Osteocyte (in vitro differentiated cells): ENCODE results near the gene EBPL. TPM values are rescaled to one million over a fixed set of nuclear protein-coding genes. Genes with fewer than 3 reads are reported as not detected.

Experiments
- DNase-seq: peaks from one replicate; pipeline ENCODE4 v3.0.0; 2021; ENCODE audit warnings: mixed read lengths; ENCODE audit not compliant: unreplicated experiment; ENCODE audit errors: extremely low spot score
- H3K27ac Mint-ChIP-seq: one replicate; pipeline ENCODE4 v1.8.0; 2021; ENCODE audit warnings: mild to moderate bottlenecking, mixed read lengths; ENCODE audit not compliant: unreplicated experiment
- H3K27me3 Mint-ChIP-seq: one replicate; pipeline ENCODE4 v1.8.0; 2021; ENCODE audit warnings: mixed read lengths; ENCODE audit not compliant: unreplicated experiment
- H3K36me3 Mint-ChIP-seq: one replicate; pipeline ENCODE4 v1.8.0; 2021; ENCODE audit warnings: mixed read lengths; ENCODE audit not compliant: unreplicated experiment
- H3K4me1 Mint-ChIP-seq: one replicate; pipeline ENCODE4 v1.8.0; 2021; ENCODE audit warnings: mixed read lengths; ENCODE audit not compliant: unreplicated experiment
- H3K4me3 Mint-ChIP-seq: one replicate; pipeline ENCODE4 v1.8.0; 2021; ENCODE audit warnings: mild to moderate bottlenecking, moderate library complexity, mixed read lengths; ENCODE audit not compliant: unreplicated experiment
- H3K9me3 Mint-ChIP-seq: one replicate; pipeline ENCODE4 v1.8.0; 2021; ENCODE audit warnings: mixed read lengths; ENCODE audit not compliant: unreplicated experiment
- total RNA-seq: library from RNA; stranded (reverse); gene quantifications from 2 replicates; pipeline ENCODE4 v1.2.1, GENCODE V29; 2021
- TF ChIP-seq, protein P1 (sequence below): fragments of 200-600 bp; sonication (generic); IDR thresholded peaks from 2 replicates; pipeline ENCODE4 v1.5.0; 2021; ENCODE audit warnings: antibody characterized with exemption, mild to moderate bottlenecking, moderate library complexity

The EBPL gene
- total RNA-seq, 1 donor from 2014 or later, result 33.7 TPM

DNA sequence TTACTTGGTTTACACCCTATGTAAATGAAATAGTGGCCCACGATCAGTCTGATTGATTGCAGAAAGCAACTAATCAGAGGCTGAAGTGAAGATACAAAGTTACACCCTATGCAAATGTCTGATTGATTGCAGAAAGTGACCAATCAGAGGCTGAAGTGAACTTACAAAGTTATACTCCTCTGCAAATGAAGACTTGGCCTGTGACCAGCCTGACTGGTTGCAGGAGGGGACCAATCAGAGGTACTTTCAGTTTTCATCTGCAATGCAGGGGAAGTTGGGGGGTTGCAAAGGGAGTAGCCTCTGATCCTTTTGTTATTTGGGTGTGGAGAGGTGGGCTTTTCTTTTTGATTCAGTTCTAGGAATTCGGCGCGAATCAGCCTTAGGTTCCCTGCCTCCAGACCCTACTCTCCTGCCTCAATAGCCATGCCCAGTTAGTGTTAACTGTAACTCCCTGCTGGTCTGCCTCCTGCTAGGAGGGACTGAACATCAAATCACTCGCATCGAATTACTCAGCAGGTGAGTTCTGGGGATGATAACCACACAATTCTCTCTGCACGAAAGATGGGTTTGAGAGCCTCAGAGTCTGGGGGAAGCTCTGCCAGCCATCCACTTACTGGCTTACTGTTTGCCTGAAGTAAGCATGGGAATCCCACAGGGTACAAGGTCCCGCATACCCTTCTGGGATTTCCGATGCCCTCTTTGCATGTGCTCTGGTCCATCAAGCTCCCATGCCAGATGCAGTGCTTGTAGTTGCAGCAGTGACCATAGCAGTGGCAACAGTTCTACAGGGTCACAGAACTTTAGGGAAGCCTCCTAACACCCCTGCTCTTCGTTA, 55.5 kb downstream of the EBPL start:
- H3K27ac Mint-ChIP-seq, result no peak overlapping the region
- peaks cover 2% of the 10 kb centered on the region for H3K27me3 Mint-ChIP-seq
- H3K4me1 Mint-ChIP-seq, result no peaks in the 10 kb centered on the region
- H3K36me3 Mint-ChIP-seq, result no peaks in the 10 kb centered on the region
- no peak overlapping the region for H3K4me3 Mint-ChIP-seq
- no peak for DNase-seq
- H3K9me3 Mint-ChIP-seq, result no peaks in the 10 kb centered on the region
- TF ChIP-seq, protein P1, sequence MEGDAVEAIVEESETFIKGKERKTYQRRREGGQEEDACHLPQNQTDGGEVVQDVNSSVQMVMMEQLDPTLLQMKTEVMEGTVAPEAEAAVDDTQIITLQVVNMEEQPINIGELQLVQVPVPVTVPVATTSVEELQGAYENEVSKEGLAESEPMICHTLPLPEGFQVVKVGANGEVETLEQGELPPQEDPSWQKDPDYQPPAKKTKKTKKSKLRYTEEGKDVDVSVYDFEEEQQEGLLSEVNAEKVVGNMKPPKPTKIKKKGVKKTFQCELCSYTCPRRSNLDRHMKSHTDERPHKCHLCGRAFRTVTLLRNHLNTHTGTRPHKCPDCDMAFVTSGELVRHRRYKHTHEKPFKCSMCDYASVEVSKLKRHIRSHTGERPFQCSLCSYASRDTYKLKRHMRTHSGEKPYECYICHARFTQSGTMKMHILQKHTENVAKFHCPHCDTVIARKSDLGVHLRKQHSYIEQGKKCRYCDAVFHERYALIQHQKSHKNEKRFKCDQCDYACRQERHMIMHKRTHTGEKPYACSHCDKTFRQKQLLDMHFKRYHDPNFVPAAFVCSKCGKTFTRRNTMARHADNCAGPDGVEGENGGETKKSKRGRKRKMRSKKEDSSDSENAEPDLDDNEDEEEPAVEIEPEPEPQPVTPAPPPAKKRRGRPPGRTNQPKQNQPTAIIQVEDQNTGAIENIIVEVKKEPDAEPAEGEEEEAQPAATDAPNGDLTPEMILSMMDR, result no peak

DNA sequence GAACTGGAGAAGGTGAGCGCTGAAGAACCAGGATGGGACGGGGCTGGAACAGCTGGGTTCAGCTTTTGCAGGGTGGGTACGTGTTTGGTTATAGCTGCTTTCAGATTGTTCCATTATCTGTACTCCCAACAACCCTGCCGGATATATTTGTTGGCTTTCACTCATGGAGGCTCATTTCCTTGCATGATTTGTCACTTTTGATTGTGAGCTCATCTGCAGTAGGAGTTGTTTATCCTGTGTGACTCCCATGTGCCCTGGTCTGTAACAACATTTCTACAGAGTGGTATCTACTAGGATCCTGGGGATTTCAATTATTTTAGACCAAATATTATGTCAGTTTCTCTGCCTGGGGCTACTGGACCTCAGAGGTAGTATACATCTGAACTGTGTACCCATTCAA, 57.6 kb downstream of the EBPL start:
- no peaks in the 10 kb centered on the region for H3K4me1 Mint-ChIP-seq

DNA sequence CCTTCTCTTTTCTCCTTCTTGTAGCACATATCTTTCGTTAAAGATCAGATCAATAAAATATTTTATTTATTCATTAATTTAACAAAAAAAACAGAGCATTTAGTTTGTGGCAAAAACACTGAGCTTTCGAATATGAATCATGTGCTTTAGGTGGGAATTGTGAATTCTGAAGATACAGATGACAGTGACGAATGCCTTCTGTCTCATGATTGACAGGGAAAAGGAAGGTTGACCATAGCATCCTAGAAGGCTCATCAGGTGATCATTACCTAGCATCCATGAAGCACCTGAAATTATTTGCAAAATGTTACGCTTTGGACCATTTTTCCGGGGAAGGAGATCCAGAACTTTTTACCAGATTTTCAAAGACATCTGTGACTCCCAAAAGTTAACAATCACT, 59.1 kb downstream of the EBPL start:
- Mint-ChIP-seq H3K9me3 (no peaks in the 10 kb centered on the region), H3K36me3 (no peaks in the 10 kb centered on the region), H3K4me1 (no peaks in the 10 kb centered on the region), H3K4me3 (no peak overlapping the region), H3K27ac (no peak overlapping the region), H3K27me3 (peaks cover 2% of the 10 kb centered on the region)
- no peak for DNase-seq
- TF ChIP-seq, protein P1, result no peak

More for the DNA sequence above, 57.6 kb downstream of the EBPL start:
- TF ChIP-seq, protein P1, result no peak
- no peak overlapping the region for H3K27ac Mint-ChIP-seq
- no peaks in the 10 kb centered on the region for H3K9me3 Mint-ChIP-seq
- no peak for DNase-seq
- no peaks in the 10 kb centered on the region for H3K36me3 Mint-ChIP-seq
- no peak overlapping the region for H3K4me3 Mint-ChIP-seq
- peaks cover 2% of the 10 kb centered on the region for H3K27me3 Mint-ChIP-seq

DNA sequence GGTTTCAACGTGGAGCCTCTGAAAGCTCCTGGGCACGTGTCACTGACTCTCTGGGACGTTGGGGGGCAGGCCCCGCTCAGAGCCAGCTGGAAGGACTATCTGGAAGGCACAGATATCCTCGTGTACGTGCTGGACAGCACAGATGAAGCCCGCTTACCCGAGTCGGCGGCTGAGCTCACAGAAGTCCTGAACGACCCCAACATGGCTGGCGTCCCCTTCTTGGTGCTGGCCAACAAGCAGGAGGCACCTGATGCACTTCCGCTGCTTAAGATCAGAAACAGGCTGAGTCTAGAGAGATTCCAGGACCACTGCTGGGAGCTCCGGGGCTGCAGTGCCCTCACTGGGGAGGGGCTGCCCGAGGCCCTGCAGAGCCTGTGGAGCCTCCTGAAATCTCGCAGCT, 60.7 kb downstream of the EBPL start:
- no peak for DNase-seq
- Mint-ChIP-seq H3K27ac (no peak overlapping the region), H3K9me3 (no peaks in the 10 kb centered on the region), H3K36me3 (no peaks in the 10 kb centered on the region), H3K4me3 (no peak overlapping the region), H3K4me1 (no peaks in the 10 kb centered on the region), H3K27me3 (peaks cover 2% of the 10 kb centered on the region)
- TF ChIP-seq, protein P1, result no peak

DNA sequence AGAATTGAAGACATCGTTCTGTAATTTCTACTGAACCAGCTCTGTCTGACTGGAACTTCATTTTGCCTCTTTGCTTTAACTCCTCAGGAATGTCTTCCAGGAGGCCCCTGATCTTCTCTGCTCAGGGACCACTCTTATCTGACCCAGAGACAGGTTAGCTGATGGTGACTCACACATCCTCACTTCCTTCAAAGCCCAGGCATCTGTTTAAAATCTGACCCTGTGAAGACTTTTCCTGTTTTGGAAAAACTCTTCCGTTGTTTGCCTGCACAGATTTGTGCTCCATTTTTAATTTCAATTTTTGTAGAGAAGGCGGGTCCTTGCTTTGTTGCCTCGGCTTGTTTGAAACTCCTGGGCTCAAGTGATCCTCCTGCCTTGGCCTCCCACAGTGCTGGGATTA, 61.3 kb downstream of the EBPL start:
- TF ChIP-seq, protein P1, result no peak
- DNase-seq, result no peak
- Mint-ChIP-seq H3K27ac (no peak overlapping the region), H3K27me3 (no peaks in the 10 kb centered on the region), H3K4me3 (no peak overlapping the region), H3K36me3 (no peaks in the 10 kb centered on the region), H3K4me1 (no peaks in the 10 kb centered on the region), H3K9me3 (no peaks in the 10 kb centered on the region)
